HG02642 (cell line): ENCODE results near the gene TENT5A.
"Not testable (repeated sequence)": the region's sequence is repeated elsewhere in the genome, so short reads cannot be mapped to it uniquely, and the experiment has no call there.

Experiments
- ATAC-seq: cut with Tn5 transposase; IDR thresholded peaks from one replicate; pipeline ENCODE4 v1.9.1; 2021; ENCODE audit warnings: mild to moderate bottlenecking; ENCODE audit not compliant: unreplicated experiment, poor library complexity

Gene TENT5A

DNA sequence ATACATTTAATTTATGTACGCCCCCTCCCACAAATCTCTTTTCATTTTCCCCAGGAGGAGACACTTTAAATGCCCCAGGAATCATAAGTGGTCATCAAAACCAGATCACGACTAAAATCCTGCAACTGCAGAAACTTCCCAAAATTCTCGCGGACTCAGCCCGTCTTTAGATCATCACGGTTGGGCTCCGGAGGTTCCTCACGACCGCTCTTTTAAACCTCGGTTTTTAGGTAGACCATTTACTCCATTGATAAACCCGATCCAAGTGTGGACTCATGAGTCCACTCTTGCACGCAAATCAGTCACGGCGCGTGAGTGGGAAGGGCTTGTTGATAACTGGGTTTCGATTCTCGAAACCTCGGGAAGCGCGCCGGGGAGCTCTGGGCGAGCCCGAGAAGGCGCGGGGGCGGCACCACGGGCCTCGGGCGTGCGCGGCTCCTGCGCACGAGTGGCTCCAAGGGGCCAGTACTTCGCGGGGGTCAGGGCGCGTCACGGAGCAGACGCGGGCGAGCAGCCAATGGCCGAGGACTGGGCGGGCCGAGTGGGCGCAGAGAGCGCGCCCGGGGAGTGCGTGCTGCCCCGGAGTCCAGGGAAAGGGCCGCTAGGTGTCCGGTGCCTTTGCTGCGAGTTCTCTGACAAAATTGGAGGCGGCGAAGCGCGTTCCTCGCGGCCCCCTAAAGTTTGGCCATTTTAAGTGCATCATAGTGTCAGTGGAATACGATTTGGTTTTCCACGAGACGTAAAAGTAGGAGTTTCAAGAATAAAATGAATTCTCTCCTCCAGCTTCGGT, 635 bp upstream of the TENT5A start:
- ATAC-seq, result peak; percentile 57

DNA sequence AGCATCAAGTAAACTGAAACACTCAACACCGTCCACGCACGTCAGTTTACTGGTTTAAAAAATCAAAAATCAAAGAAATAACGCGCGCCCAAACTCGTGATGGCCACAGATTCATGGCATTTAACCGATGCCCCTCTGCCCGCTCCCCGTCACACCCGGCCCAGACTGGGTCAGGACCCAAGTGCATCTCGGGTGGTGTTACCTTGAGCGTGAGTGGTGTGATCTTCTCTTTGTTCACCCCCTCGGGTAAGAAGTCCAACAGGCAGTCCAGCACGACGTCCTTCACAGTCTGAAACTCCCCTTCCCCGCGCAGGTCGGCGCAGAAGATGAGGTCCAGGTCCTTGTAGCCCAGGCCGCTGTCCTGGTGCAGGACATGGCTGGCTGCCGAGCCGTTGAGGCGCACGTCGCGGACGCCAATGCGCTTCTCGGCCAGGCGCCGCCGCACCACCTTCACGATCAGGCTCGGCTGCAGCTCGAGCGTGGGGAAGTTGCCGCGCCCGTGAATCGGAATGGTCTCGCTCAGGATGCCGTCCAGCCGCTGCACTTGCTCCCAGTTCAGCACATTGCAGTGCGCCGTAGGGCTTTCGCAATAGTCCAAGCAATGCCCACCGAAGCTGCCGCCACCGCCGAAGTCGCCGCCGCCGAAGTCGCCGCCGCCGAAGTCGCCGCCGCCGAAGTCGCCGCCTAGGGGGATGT, 945 bp downstream of the TENT5A start:
- no peak for ATAC-seq

DNA sequence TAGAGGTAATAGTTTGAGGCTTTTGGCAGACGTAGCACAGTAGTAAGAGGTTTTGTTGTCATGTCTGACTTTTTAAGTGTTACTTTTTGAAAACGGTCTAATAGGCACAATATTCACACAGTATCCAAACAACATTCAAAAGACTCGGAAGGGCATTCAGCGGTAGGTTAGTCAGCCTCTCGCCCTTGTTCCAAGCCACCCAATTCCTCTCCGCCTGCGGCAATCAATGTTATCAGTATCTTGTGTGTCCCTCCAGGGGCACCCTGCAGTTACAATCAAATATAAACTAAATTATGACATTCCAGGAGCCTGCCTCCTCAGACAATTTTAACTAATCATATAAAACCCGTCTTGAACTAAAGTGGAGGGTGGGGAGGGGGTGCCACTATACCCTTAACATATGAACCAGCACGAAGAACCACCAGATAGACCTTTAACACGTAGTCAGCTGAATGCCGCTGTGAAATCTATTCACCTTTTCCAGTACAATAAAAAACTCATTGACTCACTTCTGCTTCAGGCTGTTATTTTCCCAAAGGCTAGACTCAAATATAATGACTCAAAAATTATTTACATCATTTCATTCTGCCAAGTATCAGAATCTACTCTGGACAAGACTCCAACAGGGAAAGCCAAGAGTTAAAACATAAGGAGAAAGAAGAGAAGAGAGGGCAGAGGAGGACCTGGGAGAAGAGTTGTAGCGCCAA, 1.6 kb downstream of the TENT5A start:
- no peak for ATAC-seq

GRCh38 chr6:81750200-81750599, 2.3 kb downstream of the TENT5A start:
- no peak for ATAC-seq

- no peak for ATAC-seq
These were observed 2.8 kb downstream of the TENT5A start for GRCh38 chr6:81749707-81750106.

- no peak for ATAC-seq
These were observed 3.5 kb downstream of the TENT5A start for GRCh38 chr6:81748994-81749393.

GRCh38 chr6:81747327-81747726, 5.2 kb downstream of the TENT5A start:
- no peak for ATAC-seq

DNA sequence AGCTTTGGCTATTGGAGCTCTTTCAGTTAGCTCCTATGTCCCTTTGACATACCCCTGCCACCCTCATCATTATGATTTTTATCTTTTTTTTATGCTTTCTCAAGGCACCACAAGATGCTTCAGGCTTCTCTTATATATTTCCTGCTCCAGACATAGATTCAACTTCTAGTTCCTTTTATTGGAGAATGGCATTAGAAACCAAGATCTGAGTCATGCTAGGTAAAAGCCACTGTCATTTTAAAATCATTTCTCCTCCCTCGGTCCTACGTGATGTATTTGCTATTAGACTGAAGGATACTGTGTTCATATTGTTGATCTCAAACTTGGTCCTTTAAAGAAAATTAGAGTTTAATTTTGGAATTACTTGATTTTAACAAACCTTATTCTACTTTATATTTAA, 8.3 kb downstream of the TENT5A start:
- no peak for ATAC-seq

DNA sequence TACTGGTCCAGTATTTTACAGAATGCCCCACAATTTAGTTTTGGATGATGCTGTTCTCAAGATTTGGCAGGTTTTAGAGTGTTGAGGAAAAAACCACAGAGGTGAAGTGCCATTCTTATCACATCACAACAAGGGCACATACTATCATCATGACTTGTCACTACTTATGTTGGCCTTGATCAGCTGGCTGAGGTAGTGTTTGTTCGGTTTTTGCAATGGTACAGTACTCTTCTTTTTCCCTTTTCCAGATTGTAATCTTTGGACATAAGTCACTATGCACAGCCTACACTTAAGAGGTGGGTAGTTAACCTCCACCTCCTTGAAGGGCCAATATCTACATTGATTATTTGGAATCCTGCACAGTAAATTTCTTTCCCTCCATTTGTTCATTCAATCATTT, 8.8 kb downstream of the TENT5A start:
- no peak for ATAC-seq

DNA sequence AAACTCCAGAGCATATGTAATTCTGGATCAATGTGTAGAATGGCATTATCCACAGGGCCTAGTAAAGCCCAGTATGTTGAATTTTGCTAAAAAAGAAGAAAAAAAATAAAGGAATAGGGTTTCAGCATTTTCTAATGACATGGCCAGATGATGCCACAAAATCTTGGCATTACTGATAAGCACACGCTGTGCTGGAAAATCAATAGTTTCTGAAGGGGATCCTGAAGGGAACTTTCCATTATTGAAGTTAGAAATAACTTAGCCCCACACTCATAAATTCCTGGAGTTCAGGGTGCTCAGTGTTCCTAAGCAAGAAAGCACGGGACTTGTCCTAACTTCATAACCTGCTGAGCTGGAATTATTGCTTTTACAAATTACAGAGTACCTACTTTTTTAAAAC, 10.8 kb downstream of the TENT5A start:
- no peak for ATAC-seq

DNA sequence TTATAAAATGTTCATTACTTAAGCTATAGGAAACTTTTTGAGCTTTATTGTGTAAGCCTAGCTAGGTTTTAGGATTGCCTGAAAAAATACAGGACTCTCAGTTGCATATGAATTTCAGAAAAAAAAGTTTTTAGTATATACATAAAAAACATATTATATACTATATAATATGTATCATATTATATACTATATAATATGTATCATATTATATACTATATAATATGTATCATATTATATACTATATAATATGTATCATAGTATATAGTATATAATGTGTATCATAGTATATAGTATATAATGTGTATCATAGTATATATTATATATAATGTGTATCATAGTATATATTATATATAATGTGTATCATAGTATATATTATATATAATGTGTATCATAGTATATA, 11.9 kb downstream of the TENT5A start:
- ATAC-seq, result not testable (repeated sequence)

GRCh38 chr6:81739230-81740195, 13.0 kb downstream of the TENT5A start:
- no peak for ATAC-seq

- ATAC-seq, result no peak
These were observed 16.1 kb downstream of the TENT5A start for GRCh38 chr6:81736428-81736827.

- no peak for ATAC-seq
These were observed 16.6 kb downstream of the TENT5A start for GRCh38 chr6:81735756-81736380.

DNA sequence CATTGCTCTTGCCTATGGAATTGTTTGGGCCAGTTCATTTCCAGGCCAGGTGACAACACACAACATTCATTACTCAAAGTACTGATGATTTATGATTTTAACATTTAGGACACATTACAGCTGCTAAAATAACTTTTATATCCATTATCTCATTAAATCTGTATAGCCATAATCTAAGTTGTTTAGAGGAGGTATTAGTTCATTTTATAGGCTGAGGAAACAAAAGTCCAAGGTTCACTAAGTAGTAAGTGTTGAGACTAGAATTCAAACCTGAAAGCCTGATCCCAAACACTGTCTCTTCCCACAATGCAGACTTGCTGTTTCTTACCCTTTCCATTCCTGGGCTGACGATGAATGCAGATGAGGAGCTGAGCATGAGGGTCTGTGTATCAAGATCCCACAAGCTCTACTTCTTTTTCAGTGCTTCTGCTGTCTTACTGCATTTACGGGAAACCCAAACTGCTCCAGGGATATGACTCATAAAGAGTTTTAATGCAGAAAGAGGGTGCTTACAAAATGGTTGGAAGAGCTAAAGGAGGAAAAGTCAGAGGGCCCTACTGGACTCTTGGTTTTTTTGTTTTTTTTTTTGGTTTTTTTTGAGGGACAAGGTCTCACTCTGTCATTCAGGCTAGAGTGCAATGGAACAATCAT, 17.9 kb downstream of the TENT5A start:
- no peak for ATAC-seq

DNA sequence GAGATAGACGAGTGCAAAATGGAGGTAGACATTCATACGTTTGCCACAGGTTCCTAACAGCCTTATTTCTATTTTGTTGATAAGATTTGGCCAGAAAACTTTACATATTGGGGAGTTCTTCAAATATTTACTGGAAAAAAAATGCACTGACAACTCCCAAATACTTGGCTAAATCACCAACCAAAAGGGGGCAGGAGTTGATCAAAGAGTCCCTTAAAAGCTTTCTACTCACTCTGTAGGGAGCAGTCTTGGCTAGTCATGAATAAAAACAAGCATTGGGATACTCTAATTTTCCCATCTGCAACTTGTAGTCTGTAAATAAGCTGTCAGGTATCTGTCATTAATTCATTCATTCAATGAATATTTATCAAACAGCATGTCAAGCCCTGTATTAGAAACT, 18.4 kb downstream of the TENT5A start:
- no peak for ATAC-seq

DNA sequence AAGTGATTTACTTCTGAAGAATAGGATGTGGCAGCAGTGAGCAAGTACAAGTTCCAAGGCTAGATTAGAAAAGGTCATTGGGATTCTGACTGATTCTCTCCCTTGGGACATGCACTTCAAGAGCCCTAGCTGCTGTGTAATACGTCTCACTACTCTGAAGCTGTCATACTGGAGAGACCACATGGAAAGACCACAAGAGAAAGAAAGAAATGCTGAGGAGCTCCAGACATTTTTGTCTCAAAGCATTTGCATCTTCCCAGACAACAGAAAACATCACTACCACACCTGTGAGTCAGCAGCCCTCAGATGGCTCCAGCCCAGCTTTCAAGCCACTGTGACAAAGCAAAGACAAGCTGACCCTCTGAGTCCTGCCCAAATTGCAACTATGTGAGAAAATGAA, 20.7 kb downstream of the TENT5A start:
- ATAC-seq, result no peak

DNA sequence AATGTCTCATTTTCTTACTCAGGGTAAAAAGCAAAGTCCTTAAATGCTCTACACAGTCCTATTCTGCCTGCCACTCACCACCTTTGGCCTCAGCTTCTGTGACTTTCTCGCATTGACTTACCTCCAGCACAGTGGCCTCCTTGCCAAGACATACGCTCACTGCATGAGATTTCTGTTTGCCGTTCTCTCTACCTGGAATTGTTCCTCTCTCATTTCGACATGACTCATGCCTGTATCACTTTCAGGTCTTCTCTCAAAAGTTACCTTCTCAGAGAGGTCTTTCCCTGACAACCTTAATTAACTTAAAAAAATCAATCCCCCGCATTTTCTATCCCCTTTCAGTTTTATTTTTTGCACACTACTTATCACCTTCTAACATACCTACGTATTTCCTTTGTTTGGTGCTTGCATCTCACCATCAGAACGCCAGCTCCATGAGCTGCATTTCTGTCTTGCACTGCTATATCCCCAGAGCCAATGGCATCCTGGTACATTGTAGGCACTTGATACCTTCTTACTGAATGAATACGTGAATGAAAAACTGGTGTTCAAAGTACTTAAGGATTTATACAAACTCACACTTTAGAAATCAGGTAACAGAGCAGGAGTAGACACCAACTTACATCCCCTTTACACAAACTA, 24.5 kb downstream of the TENT5A start:
- ATAC-seq, result no peak

DNA sequence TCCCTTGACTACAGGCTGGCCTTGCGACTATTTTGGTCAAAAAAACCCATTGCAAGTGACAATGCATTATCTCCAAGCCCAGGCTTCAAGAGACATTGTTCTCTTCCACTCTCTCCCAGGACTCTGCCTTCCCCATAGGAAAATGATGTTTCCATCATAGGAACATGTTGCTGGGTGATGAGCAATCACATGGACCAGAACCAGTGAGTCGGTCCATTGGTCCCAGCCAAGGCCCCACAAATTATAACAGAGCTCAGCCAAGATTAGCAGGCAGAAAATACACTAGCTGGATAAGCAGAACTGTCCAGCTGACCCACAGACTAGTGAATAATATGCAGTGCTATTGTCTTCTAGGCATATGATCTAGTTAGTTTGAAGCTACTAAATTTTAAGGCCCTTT, 27.4 kb downstream of the TENT5A start:
- no peak for ATAC-seq
